B cell (primary cell): ENCODE data around the gene LRRC8A. TPM values are rescaled to one million over a fixed set of nuclear protein-coding genes. Genes with fewer than 3 reads are reported as not detected.

Experiments
- ATAC-seq: fragments of 200-7000 bp; cut with Tn5 transposase; one replicate; pipeline ENCODE4 v1.10.0; 2021; ENCODE audit warnings: low read depth, mild to moderate bottlenecking, moderate number of reproducible peaks, moderate library complexity
- CTCF ChIA-PET: fragments of 350-600 bp; sonication (Branson Sonifier 250); formaldehyde crosslinking; loops from one replicate; lab custom pipeline; 2021; ENCODE audit warnings: antibody characterized with exemption, inconsistent platforms; lab: Charles Lee
- POLR2A ChIA-PET: fragments of 350-600 bp; sonication (Branson Sonifier 250); formaldehyde crosslinking; loops from one replicate; lab custom pipeline; 2021; ENCODE audit warnings: antibody characterized with exemption; lab: Charles Lee
- DNase-seq: peaks from one replicate; pipeline ENCODE4 v3.0.0; 2013
- H2AFZ ChIP-seq: 2 replicates; pipeline ENCODE4 v1.6.1; 2012; ENCODE audit warnings: mild to moderate bottlenecking, low read depth, low read length; ENCODE audit not compliant: insufficient read depth, poor library complexity, severe bottlenecking
- H3K27ac ChIP-seq, 2 donors: 1 replicate in 1 of 2; 2 replicates in 1 of 2; pipeline ENCODE4 v1.5.1; 2012 to 2013; ENCODE audit warnings: low read length in 2 of 2, mild to moderate bottlenecking in 2 of 2, moderate library complexity in 1 of 2
- H3K27me3 ChIP-seq, 4 experiments: fragments of 200-600 bp in 1 of 4; sonication (generic) in 1 of 4; replicated peaks in 1 of 4; 1 replicate in 2 of 4; 2 replicates in 2 of 4; pipeline versions ENCODE4 v1.6.1 to v1.7.0; 2013 to 2016; ENCODE audit warnings: low read length in 3 of 4, mild to moderate bottlenecking in 2 of 4, mixed read lengths in 1 of 4, moderate library complexity in 1 of 4; ENCODE audit not compliant: insufficient read depth in 4 of 4, control insufficient read depth in 3 of 4; ENCODE audit errors: control extremely low read depth in 1 of 4
- H3K36me3 ChIP-seq, 2 experiments: replicated peaks in 1 of 2; 1 replicate in 1 of 2; 2 replicates in 1 of 2; pipeline versions ENCODE4 v1.6.1 to v1.7.1; 2013; ENCODE audit warnings: low read length in 1 of 2; ENCODE audit not compliant: insufficient read depth in 2 of 2, control insufficient read depth in 1 of 2; ENCODE audit errors: control extremely low read depth in 1 of 2, extremely low read depth in 1 of 2
- H3K4me1 ChIP-seq, 2 donors: fragments of 200-600 bp in 1 of 2; sonication (generic) in 1 of 2; 1 replicate in 1 of 2; 2 replicates in 1 of 2; pipeline versions ENCODE4 v1.5.1 to v1.6.1; 2013 to 2017; ENCODE audit warnings: low read length in 2 of 2; ENCODE audit not compliant: control insufficient read depth in 2 of 2, insufficient read depth in 2 of 2
- H3K4me2 ChIP-seq: replicated peaks from 2 replicates; pipeline ENCODE3; 2012; ENCODE audit warnings: mild to moderate bottlenecking, low read depth, low read length; ENCODE audit not compliant: poor library complexity, severe bottlenecking
- H3K4me3 ChIP-seq, 5 experiments: fragments of 200-600 bp in 1 of 5; sonication (generic) in 1 of 5; 1 replicate in 3 of 5; 2 replicates in 2 of 5; pipeline versions ENCODE4 v1.5.1 to v1.7.0; 2011 to 2016; ENCODE audit warnings: low read length in 4 of 5, mild to moderate bottlenecking in 4 of 5, low read depth in 2 of 5, control low read depth in 1 of 5, moderate library complexity in 1 of 5; ENCODE audit not compliant: insufficient read depth in 1 of 5; ENCODE audit errors: control extremely low read depth in 1 of 5, extremely low read depth in 1 of 5
- H3K79me2 ChIP-seq: fragments of 200-600 bp; sonication (generic); one replicate; pipeline ENCODE4 v1.6.0; 2016; ENCODE audit warnings: low read length; ENCODE audit not compliant: control insufficient read depth, insufficient read depth
- H3K9ac ChIP-seq: fragments of 200-600 bp; sonication (generic); 2 replicates; pipeline ENCODE4 v1.6.1; 2017; ENCODE audit warnings: mild to moderate bottlenecking, low read length, moderate library complexity
- H3K9me3 ChIP-seq, 3 donors: one replicate each; pipeline versions ENCODE4 v1.6.1 to v1.7.1; 2013; ENCODE audit warnings: low read length in 2 of 3; ENCODE audit not compliant: control insufficient read depth in 2 of 3, insufficient read depth in 1 of 3; ENCODE audit errors: control extremely low read depth in 1 of 3
- H4K20me1 ChIP-seq: 2 replicates; pipeline ENCODE4 v1.6.0; 2012; ENCODE audit warnings: mild to moderate bottlenecking, low read length; ENCODE audit not compliant: insufficient read depth, control insufficient read depth, poor library complexity, severe bottlenecking
- H3K27ac Mint-ChIP-seq: one replicate; pipeline ENCODE4 v1.8.0; 2021; ENCODE audit warnings: mixed read lengths
- H3K27me3 Mint-ChIP-seq: one replicate; pipeline ENCODE4 v1.8.0; 2021; ENCODE audit warnings: mixed read lengths
- H3K4me1 Mint-ChIP-seq: one replicate; pipeline ENCODE4 v1.8.0; 2021; ENCODE audit warnings: mixed read lengths
- H3K4me3 Mint-ChIP-seq: one replicate; pipeline ENCODE4 v1.8.0; 2021; ENCODE audit warnings: mixed read lengths
- H3K9me3 Mint-ChIP-seq: one replicate; pipeline ENCODE4 v1.8.0; 2022; ENCODE audit warnings: mixed read lengths; ENCODE audit not compliant: insufficient read depth
- EZH2 ChIP-seq: IDR thresholded peaks from 2 replicates; pipeline ENCODE4 v1.6.1; 2012; ENCODE audit warnings: borderline replicate concordance, low read depth, mild to moderate bottlenecking, moderate library complexity, low read length; ENCODE audit not compliant: insufficient read depth, poor library complexity, severe bottlenecking
- WGBS: methylation state at CpG from one replicate; pipeline ENCODE4 v1.1.5; 2013; ENCODE audit warnings: missing lambda C conversion rate; ENCODE audit not compliant: insufficient coverage; 5-methylcytosine and 5-hydroxymethylcytosine counted together
- intact Hi-C: fragments of 100-400 bp; cut with micrococcal nuclease; formaldehyde crosslinking; loops from one replicate; pipeline ENCODE4 v1.10.0; 2022
- polyA plus RNA-seq: library from polyadenylated mRNA; depleted of rRNA; stranded (reverse); fragments of >200 nt; gene quantifications from 2 replicates; pipeline ENCODE4 v1.2.3, GENCODE V29; 2012
- total RNA-seq, 2 donors: library from RNA; stranded (reverse); fragments of 120-200 nt in 1 of 2; gene quantifications; 1 replicate in 1 of 2; 2 replicates in 1 of 2; pipeline versions ENCODE4 v1.2.3 to v1.2.4, GENCODE V29; 2013 to 2022
- TF ChIP-seq, protein P1 (sequence below): fragments of 200-600 bp; IDR thresholded peaks from one replicate; pipeline ENCODE4 v1.8.0; 2022; ENCODE audit warnings: antibody characterized with exemption, mild to moderate bottlenecking

LRRC8A gene
- total and polyA plus RNA-seq, 2 donors (not counting 1 experiment from before 2014, with no cell fraction given), result 13.1 to 14.5 TPM

DNA sequence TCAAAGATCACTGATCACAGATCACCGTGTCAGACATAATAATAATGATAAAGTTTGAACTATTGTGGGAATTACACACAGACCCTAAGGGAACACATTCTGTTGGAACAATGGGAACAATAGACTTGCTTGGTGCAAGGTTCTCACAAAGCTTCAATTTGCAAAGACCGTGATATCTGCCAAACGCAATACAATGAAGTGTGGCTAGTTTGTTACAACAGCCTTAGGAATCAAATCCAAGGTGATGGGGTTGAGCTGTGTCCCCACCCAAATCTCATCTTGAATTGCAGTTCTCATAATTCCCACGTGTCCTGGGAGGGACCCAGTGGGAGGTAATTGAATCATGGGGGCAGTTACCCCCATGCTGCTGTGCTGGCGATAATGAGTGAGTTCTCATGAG, 21.0 kb upstream of the LRRC8A start:
- H3K27me3 ChIP-seq, result no peaks in the 10 kb centered on the region
- no peaks in the 10 kb centered on the region for H3K27me3 Mint-ChIP-seq
- ChIA-PET POLR2A (no interaction called here), CTCF (interaction anchor here (1.4 to 12.0 kb wide), 5 partner anchors 10 to 73 kb away, joined by 3 to 203 read pairs (median 8); partner anchors contain the start of genes KYAT1, LRRC8A and SPOUT1)
- no peak overlapping the region for H3K4me3 ChIP-seq
- H3K9me3 Mint-ChIP-seq, result no peaks in the 10 kb centered on the region
- peaks cover 27% of the 10 kb centered on the region for H3K79me2 ChIP-seq
- TF ChIP-seq, protein P1, sequence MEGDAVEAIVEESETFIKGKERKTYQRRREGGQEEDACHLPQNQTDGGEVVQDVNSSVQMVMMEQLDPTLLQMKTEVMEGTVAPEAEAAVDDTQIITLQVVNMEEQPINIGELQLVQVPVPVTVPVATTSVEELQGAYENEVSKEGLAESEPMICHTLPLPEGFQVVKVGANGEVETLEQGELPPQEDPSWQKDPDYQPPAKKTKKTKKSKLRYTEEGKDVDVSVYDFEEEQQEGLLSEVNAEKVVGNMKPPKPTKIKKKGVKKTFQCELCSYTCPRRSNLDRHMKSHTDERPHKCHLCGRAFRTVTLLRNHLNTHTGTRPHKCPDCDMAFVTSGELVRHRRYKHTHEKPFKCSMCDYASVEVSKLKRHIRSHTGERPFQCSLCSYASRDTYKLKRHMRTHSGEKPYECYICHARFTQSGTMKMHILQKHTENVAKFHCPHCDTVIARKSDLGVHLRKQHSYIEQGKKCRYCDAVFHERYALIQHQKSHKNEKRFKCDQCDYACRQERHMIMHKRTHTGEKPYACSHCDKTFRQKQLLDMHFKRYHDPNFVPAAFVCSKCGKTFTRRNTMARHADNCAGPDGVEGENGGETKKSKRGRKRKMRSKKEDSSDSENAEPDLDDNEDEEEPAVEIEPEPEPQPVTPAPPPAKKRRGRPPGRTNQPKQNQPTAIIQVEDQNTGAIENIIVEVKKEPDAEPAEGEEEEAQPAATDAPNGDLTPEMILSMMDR, result no peak
- TF ChIP-seq EZH2, result no peak
- no peak overlapping the region for H3K4me2 ChIP-seq
- H3K4me3 Mint-ChIP-seq, result no peak overlapping the region
- H3K4me1 ChIP-seq, result peaks cover 3 to 4% of the 10 kb centered on the region in 2 donors
- DNase-seq (no peak), ATAC-seq (no peak)
- no CpG with 5 or more reads among the region's 5 CpGs for WGBS
- no peak overlapping the region for H3K27ac Mint-ChIP-seq
- no peaks in the 10 kb centered on the region for H3K9me3 ChIP-seq
- peaks cover 0 to 2% of the 10 kb centered on the region in 2 experiments for H3K36me3 ChIP-seq
- no peak overlapping the region for H2AFZ ChIP-seq
- H3K9ac ChIP-seq, result no peak overlapping the region
- intact Hi-C loops, result loop anchor here (5.0 kb wide), 1 partner anchor 214 kb away; no protein-coding TSS in a partner anchor
- H4K20me1 ChIP-seq, result no peaks in the 10 kb centered on the region
- peaks cover 4% of the 10 kb centered on the region for H3K4me1 Mint-ChIP-seq
- H3K27ac ChIP-seq, result no peak overlapping the region

DNA sequence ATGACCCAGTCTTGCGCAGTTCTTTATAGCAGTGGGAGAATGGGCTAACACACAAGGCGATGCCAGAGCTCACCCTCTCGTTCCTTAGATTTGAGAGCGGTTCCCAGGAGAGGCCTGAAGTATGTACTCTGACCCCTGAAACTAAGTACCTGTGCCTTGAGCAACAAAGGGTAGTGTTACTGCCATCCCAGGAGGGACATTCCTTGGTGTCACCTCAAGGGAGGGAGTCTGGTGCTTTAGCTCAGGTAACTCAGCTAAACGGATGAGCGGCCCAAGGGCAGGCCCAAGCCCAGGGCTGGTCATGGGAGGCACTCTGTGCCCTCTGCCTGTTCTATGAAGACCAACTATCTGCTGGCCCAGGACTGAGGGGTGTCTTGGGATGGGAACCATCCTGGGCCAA, 20.4 kb upstream of the LRRC8A start:
- H3K4me3 Mint-ChIP-seq, result no peak overlapping the region
- no peak for DNase-seq
- Histone ChIP-seq H3K27me3 (no peaks in the 10 kb centered on the region), H3K4me1 (peaks cover 3 to 4% of the 10 kb centered on the region in 2 donors), H4K20me1 (no peaks in the 10 kb centered on the region), H3K4me3 (no peak overlapping the region), H2AFZ (no peak overlapping the region), H3K4me2 (no peak overlapping the region), H3K27ac (no peak overlapping the region), H3K9me3 (no peaks in the 10 kb centered on the region), H3K36me3 (peaks cover 0 to 2% of the 10 kb centered on the region in 2 experiments), H3K79me2 (peaks cover 27% of the 10 kb centered on the region), H3K9ac (no peak overlapping the region)
- WGBS, result 100% methylated on average over 5 of the region's 6 CpGs
- TF ChIP-seq, protein P1, result no peak
- no peak for TF ChIP-seq EZH2
- no peak overlapping the region for H3K27ac Mint-ChIP-seq
- intact Hi-C loops, result loop anchor here (5.0 kb wide), 1 partner anchor 214 kb away; no protein-coding TSS in a partner anchor
- ATAC-seq, result no peak
- CTCF ChIA-PET, result interaction anchor here (0.8 to 12.0 kb wide), 10 partner anchors 9 to 214 kb away, joined by 3 to 203 read pairs (median 6); partner anchors contain the start of genes ENDOG, KYAT1, LRRC8A and SPOUT1
- no peaks in the 10 kb centered on the region for H3K9me3 Mint-ChIP-seq
- no peaks in the 10 kb centered on the region for H3K27me3 Mint-ChIP-seq
- POLR2A ChIA-PET, result no interaction called here
- H3K4me1 Mint-ChIP-seq, result peaks cover 4% of the 10 kb centered on the region
